OCI-LY1 (cell line): Measurements from ENCODE around the gene SLC12A8.

Source experiments
- EZH2 ChIP-seq: fragments of 200-600 bp; sonication (generic), shearing (Covaris generic); IDR thresholded peaks from 2 replicates; pipeline ENCODE4 v1.8.0; 2017; ENCODE audit warnings: borderline replicate concordance, mixed run types, mild to moderate bottlenecking, antibody characterized with exemption, low read length, moderate library complexity, mixed read lengths
- TF ChIP-seq, protein P1 (sequence below): fragments of 200-600 bp; sonication (generic), shearing (Covaris generic); IDR thresholded peaks from 2 replicates; pipeline ENCODE4 v1.5.1; 2017; ENCODE audit warnings: mild to moderate bottlenecking, antibody characterized with exemption, low read length, moderate library complexity, mixed read lengths

DNA sequence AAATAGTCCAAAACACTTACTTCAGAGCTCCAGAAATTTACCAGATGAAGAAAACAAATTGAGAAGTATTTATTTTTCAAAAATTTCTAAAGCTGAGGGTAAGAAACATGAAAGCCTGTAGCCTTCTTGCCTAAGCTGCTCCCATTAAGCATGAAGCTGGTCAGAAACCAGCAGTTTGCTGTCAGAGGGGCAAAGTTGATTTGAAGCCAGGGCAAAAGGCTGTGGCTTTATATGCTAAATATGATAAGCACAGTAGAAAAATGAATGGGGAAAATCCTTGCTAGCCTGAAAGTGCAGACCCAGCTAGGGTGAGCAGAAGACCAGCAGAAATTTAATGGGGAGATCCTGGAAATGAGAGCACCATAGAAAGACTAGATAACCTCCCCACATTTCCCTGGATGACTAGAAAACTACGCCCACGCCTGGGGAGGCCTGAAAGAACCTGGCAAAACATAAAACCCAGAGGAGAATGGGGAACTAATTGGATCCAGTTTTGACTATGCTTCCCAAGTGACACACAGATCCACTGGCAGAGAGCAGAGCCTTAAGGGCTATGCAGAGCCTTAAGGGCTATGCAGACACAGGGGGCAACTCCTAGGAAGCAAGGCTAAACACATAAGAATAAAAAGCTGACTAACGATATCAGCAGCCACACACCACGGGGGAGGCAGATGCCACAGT is 113.8 kb downstream of the SLC12A8 start:
- TF ChIP-seq, protein P1, sequence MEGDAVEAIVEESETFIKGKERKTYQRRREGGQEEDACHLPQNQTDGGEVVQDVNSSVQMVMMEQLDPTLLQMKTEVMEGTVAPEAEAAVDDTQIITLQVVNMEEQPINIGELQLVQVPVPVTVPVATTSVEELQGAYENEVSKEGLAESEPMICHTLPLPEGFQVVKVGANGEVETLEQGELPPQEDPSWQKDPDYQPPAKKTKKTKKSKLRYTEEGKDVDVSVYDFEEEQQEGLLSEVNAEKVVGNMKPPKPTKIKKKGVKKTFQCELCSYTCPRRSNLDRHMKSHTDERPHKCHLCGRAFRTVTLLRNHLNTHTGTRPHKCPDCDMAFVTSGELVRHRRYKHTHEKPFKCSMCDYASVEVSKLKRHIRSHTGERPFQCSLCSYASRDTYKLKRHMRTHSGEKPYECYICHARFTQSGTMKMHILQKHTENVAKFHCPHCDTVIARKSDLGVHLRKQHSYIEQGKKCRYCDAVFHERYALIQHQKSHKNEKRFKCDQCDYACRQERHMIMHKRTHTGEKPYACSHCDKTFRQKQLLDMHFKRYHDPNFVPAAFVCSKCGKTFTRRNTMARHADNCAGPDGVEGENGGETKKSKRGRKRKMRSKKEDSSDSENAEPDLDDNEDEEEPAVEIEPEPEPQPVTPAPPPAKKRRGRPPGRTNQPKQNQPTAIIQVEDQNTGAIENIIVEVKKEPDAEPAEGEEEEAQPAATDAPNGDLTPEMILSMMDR = no peak
- TF ChIP-seq EZH2 = no peak
